Measurements from ENCODE around the gene EDC4. TPM values are rescaled to one million over a fixed set of nuclear protein-coding genes. Genes with fewer than 3 reads are reported as not detected.

Gene EDC4
- total RNA-seq, 1 experiment from 2014 or later = 106 TPM

GRCh38 chr16:67884684-67885083, 11.8 kb downstream of the EDC4 start, which contains the start of gene NRN1L:
Gene NRN1L, plus strand, starts transcription at chr16:67884885. Its CDS starts 19 bp downstream, at chr16:67884904.
- no peaks in the 10 kb centered on the region for H3K9me3 Mint-ChIP-seq
- Histone ChIP-seq H2BK12ac (ENCODE audit: insufficient read length, low read depth, low read length) (no peak within 1 kb of the TSS), H3K56ac (ENCODE audit: insufficient read length, low read depth, low read length) (no peak within 1 kb of the TSS), H3K27me3 (ENCODE audit: insufficient read depth, low read length) (no peaks in the 10 kb centered on the region), H4K91ac (ENCODE audit: insufficient read length, low read depth, low read length) (no peak within 1 kb of the TSS), H2BK5ac (ENCODE audit: insufficient read length, low read length) (no peak within 1 kb of the TSS), H3K9ac (ENCODE audit: extremely low read depth, insufficient read length, low read length) (no peak within 1 kb of the TSS), H3K14ac (ENCODE audit: insufficient read depth, low read length) (no peak within 1 kb of the TSS), H3K4me1 (ENCODE audit: insufficient read depth, low read length) (no peaks in the 10 kb centered on the region), H4K20me1 (ENCODE audit: control insufficient read depth, insufficient read depth, insufficient read length) (no peaks in the 10 kb centered on the region), H4K8ac (replicated peaks; ENCODE audit: insufficient read length, low read depth, low read length) (no peak within 1 kb of the TSS), H3K4ac (ENCODE audit: low read depth, low read length) (no peak within 1 kb of the TSS), H3K23ac (ENCODE audit: insufficient read length, low read depth, low read length) (no peak within 1 kb of the TSS), H2BK120ac (ENCODE audit: low read depth, low read length, poor library complexity, severe bottlenecking) (no peak within 1 kb of the TSS), H3K79me1 (ENCODE audit: insufficient read depth, low read depth, low read length, poor library complexity, severe bottlenecking) (no peaks in the 10 kb centered on the region), H3K4me2 (ENCODE audit: insufficient read depth, insufficient read length, low read length) (no peak within 1 kb of the TSS), H4K5ac (ENCODE audit: insufficient read length, low read depth, low read length) (no peak within 1 kb of the TSS), H2BK20ac (ENCODE audit: low read depth, low read length, poor library complexity, severe bottlenecking) (no peak within 1 kb of the TSS), H3K27ac (ENCODE audit: insufficient read length, low read depth, low read length) (no peak within 1 kb of the TSS), H3K9me3 (ENCODE audit: control insufficient read depth, low read depth, low read length) (no peaks in the 10 kb centered on the region), H3T11ph (ENCODE audit: low read length) (no peak within 1 kb of the TSS), H2AFZ (ENCODE audit: low read length) (no peak within 1 kb of the TSS), H3K18ac (ENCODE audit: insufficient read length, low read depth, low read length) (no peak within 1 kb of the TSS), H2AK5ac (ENCODE audit: insufficient read length, low read length) (no peak within 1 kb of the TSS), H3K23me2 (ENCODE audit: insufficient read length, low read depth, low read length, poor library complexity, severe bottlenecking) (no peaks in the 10 kb centered on the region), H3K79me2 (ENCODE audit: insufficient read depth, low read length) (no peaks in the 10 kb centered on the region), H2BK15ac (ENCODE audit: low read depth, low read length) (no peak within 1 kb of the TSS)
- H3K27ac Mint-ChIP-seq = peak within 1 kb of the TSS; percentile 84 to 97 (median 91)
- peak; percentile 96 for DNase-seq
- H3K4me1 Mint-ChIP-seq = peaks cover 13 to 28% of the 10 kb centered on the region in 2 experiments
- peaks cover 17 to 42% (median 41%) of the 10 kb centered on the region in 3 experiments for H3K36me3 Mint-ChIP-seq (ENCODE audit: insufficient read depth in 1 of 3, low read depth in 3 of 3)
- H3K27me3 Mint-ChIP-seq (ENCODE audit: low read depth) = no peaks in the 10 kb centered on the region; the same call in none of the 2 replicates
- no peak for TF ChIP-seq CTCF (conservative IDR thresholded peaks at IDR 0.05)
- WGBS (ENCODE audit: extremely low coverage, insufficient read length, low lambda C conversion rate) = no CpG with 5 or more reads among the region's 22 CpGs
- H3K4me3 Mint-ChIP-seq = peak within 1 kb of the TSS in 1 of 2 experiments; percentile 68; a peak in 4 of 5 replicates

All from H9 (cell line).